GM13976 (cell line): ENCODE results near the gene ADAMTS2.

Experiments used
- DNase-seq: peaks from one replicate; pipeline ENCODE4 v3.0.0; 2012; ENCODE audit warnings: low spot score
- CTCF ChIP-seq: IDR thresholded peaks from 2 replicates; pipeline ENCODE4 v1.5.1; 2012; ENCODE audit warnings: borderline replicate concordance, mild to moderate bottlenecking; ENCODE audit not compliant: insufficient read depth; ENCODE audit errors: extremely low read depth, missing control alignments, control extremely low read depth
- in situ Hi-C: fragments of 300-500 bp; cut with MboI; formaldehyde crosslinking; loops from one replicate; pipeline ENCODE4 v1.12.0; 2022; ENCODE audit warnings: low sequenced_read_pairs, mixed read lengths, inconsistent platforms; ENCODE audit not compliant: unreplicated experiment

Gene ADAMTS2

GRCh38 chr5:179367491-179367890, 22.2 kb upstream of the ADAMTS2 start:
- TF ChIP-seq CTCF = no peak
- DNase-seq = no peak
- in situ Hi-C loops = no loop called here

- DNase-seq = no peak
- no peak for TF ChIP-seq CTCF
- in situ Hi-C loops = no loop called here
Observed at GRCh38 chr5:179362355-179362754, 17.1 kb upstream of the ADAMTS2 start.

GRCh38 chr5:179361037-179361603, 15.9 kb upstream of the ADAMTS2 start:
- in situ Hi-C loops = no loop called here
- no peak for DNase-seq
- no peak for TF ChIP-seq CTCF

- no peak for DNase-seq
- no peak for TF ChIP-seq CTCF
- in situ Hi-C loops = no loop called here
Observed at GRCh38 chr5:179357031-179357430, 11.8 kb upstream of the ADAMTS2 start.

- no peak for TF ChIP-seq CTCF
- no peak for DNase-seq
- in situ Hi-C loops = no loop called here
Observed at GRCh38 chr5:179355976-179356974, 11.0 kb upstream of the ADAMTS2 start.

DNA sequence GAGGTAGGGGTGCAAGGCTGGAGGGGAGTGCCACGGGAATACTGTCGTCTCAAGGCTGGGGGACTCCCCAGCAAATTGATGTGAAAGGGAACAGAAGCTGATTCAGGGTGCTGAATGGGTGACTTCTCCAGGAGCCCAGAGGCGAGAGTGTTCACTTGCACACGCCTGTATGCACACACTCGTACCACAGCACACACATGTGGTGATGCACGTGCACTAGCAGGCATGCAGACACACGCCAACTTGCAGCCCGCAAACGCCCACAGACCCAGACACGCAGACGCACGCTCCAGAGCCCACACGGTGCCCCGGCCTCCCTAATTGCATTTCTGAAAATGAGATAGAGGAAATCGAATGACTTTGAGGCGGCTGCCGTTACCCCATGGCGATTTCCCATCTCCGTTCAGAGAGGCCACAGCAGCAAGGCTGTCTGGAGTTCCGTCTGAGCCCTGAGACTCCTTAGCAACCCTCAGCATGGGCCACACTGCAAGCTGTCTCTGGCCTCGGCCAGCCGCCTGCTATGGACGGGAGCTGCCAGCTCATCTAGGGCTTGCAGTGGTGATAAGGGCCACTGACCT, 9.1 kb upstream of the ADAMTS2 start:
- in situ Hi-C loops = no loop called here
- TF ChIP-seq CTCF = no peak
- no peak for DNase-seq
